IMR-90 (cell line): ENCODE results near the gene KANSL3.

ENCODE experiments used
- BHLHE40 ChIP-seq: fragments of 150-350 bp; IDR thresholded peaks from 2 replicates; pipeline ENCODE4 v1.6.1; 2016; ENCODE audit warnings: mild to moderate bottlenecking, low read depth, low read length
- CTCF ChIP-seq: conservative IDR thresholded peaks from 2 replicates; pipeline ENCODE4 v1.5.1; 2012; ENCODE audit warnings: mild to moderate bottlenecking, low read depth, low read length, improper control_type of control experiment
- MXI1 ChIP-seq: IDR thresholded peaks from 2 replicates; pipeline ENCODE4 v1.6.1; 2012; ENCODE audit warnings: low read depth, mild to moderate bottlenecking, low read length, moderate library complexity, borderline replicate concordance
- RFX5 ChIP-seq: IDR thresholded peaks from 2 replicates; pipeline ENCODE4 v1.8.0; 2012; ENCODE audit warnings: low read depth, mild to moderate bottlenecking, low read length, moderate library complexity
- SMC3 ChIP-seq: fragments of 150-350 bp; IDR thresholded peaks from 2 replicates; pipeline ENCODE4 v1.6.1; 2016; ENCODE audit warnings: low read depth, mild to moderate bottlenecking, antibody characterized with exemption, low read length, moderate library complexity

GRCh38 chr2:96663829-96664228 is 25.7 kb upstream of the KANSL3 start:
- no peak for TF ChIP-seq MXI1
- no peak for TF ChIP-seq CTCF
- TF ChIP-seq SMC3: no peak
- no peak for TF ChIP-seq RFX5
- no peak for TF ChIP-seq BHLHE40
